Umbilical cord (tissue), 2 donors: ENCODE results near the gene CFAP58. TPM values are rescaled to one million over a fixed set of nuclear protein-coding genes. Genes with fewer than 3 reads are reported as not detected.
A peak's percentile ranks its signal among the peaks of the same experiment; 100 is the strongest.

Source experiments
- DNase-seq: peaks from one replicate; pipeline ENCODE4 v3.0.0-alpha.2; 2015; ENCODE audit warnings: low spot score
- total RNA-seq: library from RNA; depleted of rRNA; stranded (reverse); fragments of >200 nt; gene quantifications from one replicate; pipeline ENCODE4 v1.2.3, GENCODE V29; 2014; ENCODE audit warnings: low replicate concordance; ENCODE audit not compliant: insufficient read depth

Gene CFAP58
- total RNA-seq, 1 donor from 2014 or later, result 0.48 TPM

- no peak for DNase-seq
Measured at GRCh38 chr10:104321725-104322415, 31.8 kb upstream of the CFAP58 start.

- DNase-seq, result no peak
Measured at GRCh38 chr10:104322416-104322782, 31.2 kb upstream of the CFAP58 start.

GRCh38 chr10:104323085-104323484 lies 30.5 kb upstream of the CFAP58 start:
- no peak for DNase-seq

GRCh38 chr10:104323760-104324201 lies 29.9 kb upstream of the CFAP58 start:
- no peak for DNase-seq

DNA sequence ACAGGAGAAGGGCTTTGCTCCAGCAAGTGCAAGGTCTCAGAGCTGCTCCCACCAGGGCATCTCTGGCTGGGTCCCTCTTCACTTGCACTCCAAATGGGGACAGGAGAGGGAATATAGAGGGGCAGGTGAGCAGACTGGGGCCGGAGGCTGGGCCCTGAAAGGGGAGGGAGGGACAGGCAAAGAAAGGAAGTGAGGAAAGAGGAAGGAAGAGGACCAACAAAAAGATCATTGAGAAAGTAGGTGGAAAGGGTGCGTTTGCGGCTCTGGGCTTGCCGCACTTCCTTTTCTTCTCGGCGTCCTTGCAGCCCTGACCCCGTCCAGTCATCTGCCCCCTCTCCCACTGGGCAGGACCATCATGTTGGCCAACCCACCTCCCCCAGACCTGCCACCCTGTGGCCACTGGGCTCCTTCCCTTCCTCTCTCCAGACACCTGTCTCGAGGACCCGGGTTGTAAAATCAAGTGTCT lies 29.4 kb upstream of the CFAP58 start:
- DNase-seq, result peak; percentile 23

- DNase-seq, result no peak
Measured at GRCh38 chr10:104324931-104325330, 28.7 kb upstream of the CFAP58 start.

GRCh38 chr10:104325436-104326435 lies 27.9 kb upstream of the CFAP58 start:
- peak; percentile 34 for DNase-seq

DNA sequence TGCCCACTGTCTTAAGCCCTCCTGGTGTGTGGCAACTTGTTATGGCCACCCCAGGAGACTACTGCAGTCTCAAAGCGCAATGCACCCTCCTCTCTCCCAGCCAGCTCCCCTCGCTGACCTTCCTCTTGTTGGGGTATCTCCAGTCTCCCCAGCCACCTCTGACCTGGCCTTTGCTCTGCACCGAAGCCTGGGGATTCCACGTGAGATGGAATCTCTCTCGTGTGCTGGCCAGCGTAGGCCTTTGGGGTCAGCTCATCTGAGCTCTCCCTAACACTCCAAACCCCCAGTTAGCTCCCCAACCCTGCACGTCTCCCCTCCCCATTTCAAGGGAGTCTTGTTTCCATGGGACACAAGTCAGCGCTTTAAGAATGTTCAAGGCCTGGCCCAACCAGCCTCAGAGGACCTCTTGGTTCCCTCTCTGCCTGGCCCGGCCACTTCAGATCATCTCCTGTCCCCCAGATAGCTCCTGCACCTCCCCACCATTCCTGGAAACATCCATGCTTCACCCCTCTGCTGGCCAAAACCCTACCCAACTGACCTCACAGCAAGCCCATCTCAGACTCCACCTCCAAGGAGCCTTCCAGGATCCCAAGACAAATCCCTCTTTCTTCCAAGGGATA lies 26.5 kb upstream of the CFAP58 start:
- DNase-seq, result no peak

- peak; percentile 68 for DNase-seq
Measured at GRCh38 chr10:104327745-104328645, 25.6 kb upstream of the CFAP58 start.

DNA sequence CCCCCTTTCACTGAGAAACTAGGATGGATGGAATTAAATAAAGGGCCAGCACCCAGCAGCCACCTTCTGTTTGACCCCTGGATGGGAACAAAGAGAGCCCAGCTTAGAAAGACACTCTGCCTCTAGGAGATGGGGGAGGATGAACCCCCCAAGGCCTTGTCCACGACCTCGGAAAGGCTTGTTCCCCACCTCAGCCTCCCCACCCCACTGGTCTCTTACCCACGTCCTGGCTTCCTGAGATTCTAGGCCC lies 25.1 kb upstream of the CFAP58 start:
- no peak for DNase-seq

- peak; percentile 88 for DNase-seq
Measured at GRCh38 chr10:104328896-104329710, 24.5 kb upstream of the CFAP58 start.

DNA sequence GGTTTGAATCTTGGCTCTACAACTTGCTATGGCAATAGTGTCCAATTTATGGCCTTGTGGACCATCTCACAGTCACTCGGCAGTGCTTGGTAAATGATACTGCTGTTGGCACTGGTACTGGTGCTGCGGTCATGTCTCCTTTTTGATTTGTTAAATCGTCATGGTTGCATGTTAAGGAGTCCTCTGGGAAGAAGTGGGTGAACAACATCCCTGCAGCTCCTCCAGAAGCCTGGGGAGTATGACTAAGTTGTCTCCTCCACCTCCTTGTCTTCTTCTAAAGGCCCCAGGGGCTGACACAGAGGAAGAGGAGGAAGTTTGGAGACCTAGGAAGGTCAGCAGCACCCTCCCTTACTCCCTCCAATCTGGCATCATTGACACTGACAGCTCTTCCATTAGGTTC lies 23.9 kb upstream of the CFAP58 start:
- DNase-seq, result peak; percentile 33

DNA sequence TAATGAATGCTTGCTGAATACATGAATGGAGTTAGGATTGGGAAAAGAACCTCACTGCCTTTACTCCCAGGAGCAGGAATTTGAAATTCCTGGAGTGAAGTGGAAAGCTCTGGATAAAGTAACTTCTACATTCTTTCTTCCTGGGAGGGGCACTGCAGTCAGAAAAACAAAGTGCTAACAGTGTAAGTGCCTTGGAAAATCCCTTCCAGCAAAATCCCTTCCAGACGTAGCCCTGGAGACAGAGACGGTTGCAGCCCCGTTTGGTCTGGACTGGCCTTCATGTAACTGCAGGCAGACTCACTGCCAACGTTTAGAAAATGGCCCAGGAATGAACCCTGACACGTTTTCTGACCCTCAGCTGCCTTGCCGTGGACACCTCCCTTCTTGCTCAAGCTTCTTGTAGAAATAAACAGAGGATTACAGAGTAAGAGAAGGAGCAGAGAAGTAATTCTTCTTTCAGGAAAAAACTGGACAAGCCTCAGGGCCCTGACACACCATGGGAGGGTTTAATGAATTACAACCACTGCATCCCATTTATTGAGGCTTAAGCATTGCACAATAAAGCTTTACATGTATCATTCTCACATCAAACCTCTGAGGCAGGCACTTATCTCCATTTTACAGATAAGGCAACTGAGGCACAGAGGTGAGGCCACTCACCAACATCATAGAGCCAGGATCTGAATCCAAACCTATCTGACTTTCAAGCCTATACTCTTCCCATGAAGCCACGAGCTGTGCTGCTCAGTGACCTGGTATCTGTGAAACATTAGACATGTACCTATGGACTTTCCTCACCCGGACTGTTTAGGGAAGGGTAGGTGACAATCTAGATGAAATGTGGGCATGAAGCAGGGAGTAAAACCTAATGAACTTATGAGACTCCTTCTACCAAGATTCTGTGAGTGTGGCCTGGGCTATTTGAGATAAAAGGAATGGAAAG lies 23.2 kb upstream of the CFAP58 start:
- DNase-seq, result peak; percentile 98

GRCh38 chr10:104331208-104331838 lies 22.3 kb upstream of the CFAP58 start:
- peak; percentile 71 for DNase-seq

DNA sequence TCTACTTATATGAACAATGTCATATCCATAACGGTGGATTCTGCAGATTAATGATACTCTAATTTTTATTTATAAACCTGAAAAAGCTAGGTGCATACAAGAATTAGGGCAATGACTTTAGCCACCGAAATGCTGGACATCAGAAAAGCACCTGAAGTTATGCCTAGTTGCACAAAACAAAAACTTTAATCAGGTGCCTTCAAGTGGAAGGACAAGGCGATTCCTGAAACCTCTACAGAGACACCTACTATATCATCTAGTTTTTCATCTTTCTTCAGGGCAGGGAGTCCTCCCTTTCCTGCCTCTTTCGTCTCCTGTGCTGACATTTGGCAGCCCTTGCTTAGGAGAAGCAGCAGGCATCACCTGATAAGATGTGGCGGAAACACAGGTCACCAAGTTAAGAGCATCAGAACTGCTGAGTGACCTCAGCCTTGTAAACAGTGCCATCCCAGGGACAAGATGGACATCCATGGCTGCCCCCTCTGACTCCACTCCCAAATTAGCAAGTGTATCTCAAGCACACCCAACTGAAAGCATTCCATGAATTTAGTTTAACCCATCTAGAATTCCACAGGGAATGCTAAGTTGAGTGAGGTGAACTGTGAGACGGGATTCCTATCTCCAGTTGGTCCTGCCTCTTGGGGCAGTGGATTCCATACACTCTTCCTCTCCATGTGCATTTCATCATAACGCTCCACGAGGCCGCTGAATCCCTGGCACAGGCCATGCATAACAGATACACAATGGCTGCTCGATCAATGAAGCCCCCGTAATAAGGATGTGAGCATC lies 21.2 kb upstream of the CFAP58 start:
- DNase-seq, result no peak

- DNase-seq, result no peak
Measured at GRCh38 chr10:104333032-104333727, 20.5 kb upstream of the CFAP58 start.

DNA sequence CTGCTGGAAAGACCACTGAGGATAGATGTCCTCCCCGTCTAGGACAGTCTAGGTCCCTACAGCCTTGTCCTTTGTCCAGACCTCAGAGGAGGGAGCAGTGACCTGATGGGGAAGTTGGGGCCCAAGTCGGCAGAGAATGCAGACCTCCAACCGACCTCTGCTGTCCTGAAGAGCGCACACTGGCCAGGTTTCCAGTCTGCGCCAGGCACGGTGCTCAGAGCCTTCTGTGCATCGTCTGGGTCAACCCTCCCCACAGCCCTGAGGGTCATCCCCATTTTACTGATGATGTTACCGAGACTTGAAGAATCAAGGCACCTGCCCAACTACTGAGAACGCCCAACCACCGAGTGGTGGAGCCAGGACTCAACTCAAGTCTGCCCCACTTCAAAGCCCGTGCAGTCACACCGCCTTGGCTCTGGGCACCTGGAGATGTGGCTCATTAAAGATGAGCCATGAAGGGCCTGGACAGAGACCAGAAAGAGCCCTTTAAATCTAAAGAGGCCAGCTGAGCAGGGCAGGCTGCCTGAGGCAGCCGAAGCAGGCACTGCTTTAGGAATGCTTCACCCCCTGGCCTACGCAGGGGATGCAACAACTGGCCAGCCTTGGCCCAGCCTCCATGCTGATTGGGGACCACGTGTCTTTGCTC lies 19.8 kb upstream of the CFAP58 start:
- no peak for DNase-seq
